Neuron (in vitro differentiated cells): ENCODE data around the gene UVRAG.

ENCODE experiments used
- H2AFZ ChIP-seq: one replicate; pipeline ENCODE4 v1.6.1; 2013; ENCODE audit warnings: low read depth, mild to moderate bottlenecking, inconsistent platforms, low read length, moderate library complexity
- H3K27me3 ChIP-seq: one replicate; pipeline ENCODE4 v1.6.1; 2013; ENCODE audit warnings: low read length; ENCODE audit not compliant: insufficient read depth
- H3K36me3 ChIP-seq: one replicate; pipeline ENCODE4 v1.6.1; 2013; ENCODE audit warnings: low read length; ENCODE audit not compliant: insufficient read depth
- H3K4me1 ChIP-seq: one replicate; pipeline ENCODE4 v1.6.1; 2013; ENCODE audit warnings: low read length; ENCODE audit not compliant: insufficient read depth
- H3K4me3 ChIP-seq: 2 replicates; pipeline ENCODE4 v1.5.1; 2013; ENCODE audit warnings: mild to moderate bottlenecking, low read length, moderate library complexity
- H3K9me3 ChIP-seq: one replicate; pipeline ENCODE4 v1.6.1; 2013; ENCODE audit warnings: low read length

UVRAG gene

DNA sequence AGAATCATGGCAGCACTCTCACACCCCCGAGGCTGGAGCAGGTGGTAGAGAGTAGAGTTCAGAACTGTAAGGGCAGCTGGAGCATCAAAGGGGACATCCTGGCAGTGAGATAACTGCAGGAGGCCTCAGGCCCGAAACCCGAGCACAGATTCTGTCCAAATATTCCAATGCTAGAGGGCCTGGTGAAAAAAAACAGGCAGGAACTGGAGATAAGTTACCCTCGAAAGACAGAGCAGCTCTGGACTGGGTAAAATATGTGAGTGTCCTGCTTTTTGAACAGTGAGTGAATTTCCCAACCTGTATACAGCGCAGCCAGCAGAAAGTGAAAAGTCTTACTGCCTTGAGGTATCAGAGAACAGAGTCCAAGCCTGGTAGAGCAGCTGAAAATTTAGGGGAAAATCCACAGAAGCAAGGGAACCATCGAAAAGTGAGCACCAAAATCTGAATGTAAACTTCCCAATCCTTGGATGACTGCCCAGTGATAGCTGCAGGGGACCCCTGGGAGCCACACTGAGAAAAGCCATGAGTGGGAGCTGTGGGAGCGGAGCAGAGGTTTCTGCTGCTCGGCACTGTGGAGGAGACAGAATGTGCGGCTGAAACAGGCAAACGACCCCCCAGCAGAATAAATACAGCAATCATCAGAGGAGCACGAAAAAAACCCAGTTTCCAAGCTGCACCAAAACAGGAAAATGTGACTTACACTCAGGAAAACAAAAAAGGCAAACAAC, 340.7 kb downstream of the UVRAG start:
- Histone ChIP-seq H3K4me3 (no peak overlapping the region), H3K4me1 (no peaks in the 10 kb centered on the region), H3K36me3 (no peaks in the 10 kb centered on the region), H3K9me3 (no peaks in the 10 kb centered on the region), H3K27me3 (peaks cover 6% of the 10 kb centered on the region), H2AFZ (no peak overlapping the region)

- H3K4me3 ChIP-seq: no peak overlapping the region
- H3K4me1 ChIP-seq: no peaks in the 10 kb centered on the region
- H3K9me3 ChIP-seq: no peaks in the 10 kb centered on the region
- no peaks in the 10 kb centered on the region for H3K36me3 ChIP-seq
- H2AFZ ChIP-seq: no peak overlapping the region
- H3K27me3 ChIP-seq: peaks cover 8% of the 10 kb centered on the region
Observed at GRCh38 chr11:76156971-76157427, 342.0 kb downstream of the UVRAG start.

DNA sequence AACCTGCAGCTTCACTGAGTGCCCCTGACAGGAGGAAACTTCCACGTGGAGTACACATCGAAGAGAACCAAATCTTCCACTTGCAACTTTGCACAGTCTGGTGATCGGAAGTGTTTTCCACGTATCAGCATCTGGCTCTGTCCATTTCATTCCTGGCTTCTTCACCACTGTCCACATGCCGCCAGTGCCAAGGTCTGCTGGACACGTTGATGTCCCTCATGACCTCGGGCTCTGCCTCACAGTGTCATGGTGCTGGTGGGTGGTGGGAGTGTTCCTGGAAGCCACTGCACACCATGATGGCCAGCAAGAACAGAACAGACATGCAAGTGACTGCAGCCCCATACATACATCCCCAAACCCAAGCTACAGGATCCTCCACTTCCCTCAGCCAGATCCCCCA, 342.9 kb downstream of the UVRAG start:
- no peak overlapping the region for H3K4me3 ChIP-seq
- no peaks in the 10 kb centered on the region for H3K36me3 ChIP-seq
- H3K4me1 ChIP-seq: no peaks in the 10 kb centered on the region
- peaks cover 13% of the 10 kb centered on the region for H3K27me3 ChIP-seq
- H2AFZ ChIP-seq: no peak overlapping the region
- H3K9me3 ChIP-seq: no peaks in the 10 kb centered on the region

DNA sequence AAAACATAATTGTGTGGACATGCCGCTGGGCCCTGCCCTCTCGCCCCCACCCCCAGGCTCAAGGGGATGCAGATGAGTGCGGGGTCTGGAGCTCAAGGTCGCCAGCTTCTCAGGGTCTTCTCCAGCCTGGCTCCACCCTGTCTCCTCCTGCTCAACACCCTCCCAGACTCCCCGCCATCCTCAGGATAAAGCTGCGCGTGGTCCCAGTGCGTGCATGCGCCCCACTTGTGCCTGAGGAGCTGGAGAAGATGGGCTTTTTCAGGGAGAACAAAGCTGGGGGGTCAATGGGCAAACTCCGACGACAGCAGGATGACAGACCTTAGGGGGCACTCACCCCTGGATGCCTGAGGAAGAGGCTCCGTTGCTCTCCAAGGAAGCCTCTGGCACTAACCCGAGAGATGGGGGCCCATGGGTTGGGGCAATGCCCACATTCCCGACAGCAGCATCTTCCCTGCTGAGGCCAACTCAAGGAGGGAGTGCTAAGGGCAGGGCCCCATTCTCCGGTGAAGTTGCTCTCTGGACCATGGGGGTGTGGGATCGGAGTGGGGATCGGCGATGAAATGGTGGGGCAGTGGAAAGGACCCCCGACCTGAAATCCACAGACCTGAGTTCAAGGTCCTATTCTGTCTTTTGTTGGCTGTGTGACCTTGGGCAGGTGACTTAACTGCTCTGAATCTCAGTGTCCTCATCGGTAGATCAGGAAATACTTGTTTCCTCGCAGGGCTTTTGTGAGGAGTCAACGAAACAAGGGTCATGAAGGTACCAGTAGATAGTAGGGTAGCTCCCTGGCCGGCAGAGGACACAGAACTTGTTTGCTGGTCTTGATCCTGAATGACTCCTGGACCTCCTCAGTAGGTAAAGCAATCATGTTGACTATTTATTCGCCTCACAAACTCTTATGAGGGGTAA, 343.6 kb downstream of the UVRAG start:
- no peaks in the 10 kb centered on the region for H3K4me1 ChIP-seq
- no peak overlapping the region for H3K4me3 ChIP-seq
- H3K36me3 ChIP-seq: no peaks in the 10 kb centered on the region
- H3K27me3 ChIP-seq: peaks cover 16% of the 10 kb centered on the region
- no peak overlapping the region for H2AFZ ChIP-seq
- no peaks in the 10 kb centered on the region for H3K9me3 ChIP-seq

DNA sequence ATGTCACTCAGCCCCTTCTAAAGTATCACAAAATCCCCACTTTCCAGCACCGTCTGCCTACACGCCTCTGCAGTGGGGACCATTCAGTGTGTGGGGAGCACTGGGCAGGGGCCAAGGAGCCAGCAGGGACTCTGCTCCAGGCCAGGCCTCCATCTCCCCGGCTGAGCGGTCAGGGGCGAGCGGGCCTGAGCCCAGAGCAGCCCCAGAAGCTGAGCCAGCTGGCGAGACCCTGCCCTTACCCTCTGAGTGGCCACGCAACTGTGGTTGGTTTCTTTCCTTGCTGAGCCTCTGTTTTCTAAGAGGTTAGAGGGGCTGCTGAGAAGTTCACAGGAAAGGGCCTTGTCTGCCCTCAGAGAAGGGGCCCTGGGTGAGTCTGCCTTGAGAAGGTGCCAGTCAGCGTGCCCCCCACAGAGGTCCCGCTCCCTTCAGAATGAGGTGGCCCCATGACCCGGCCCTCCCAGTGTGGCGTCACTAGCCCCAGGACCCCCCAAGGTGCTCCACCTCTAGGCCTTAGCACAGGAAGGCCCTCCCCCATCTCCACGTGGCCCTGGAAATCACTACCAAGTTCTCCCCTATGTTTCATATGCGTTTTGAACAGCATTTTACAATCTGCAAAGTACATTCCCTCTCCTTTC, 344.4 kb downstream of the UVRAG start:
- Histone ChIP-seq H2AFZ (no peak overlapping the region), H3K4me3 (no peak overlapping the region), H3K4me1 (no peaks in the 10 kb centered on the region), H3K36me3 (no peaks in the 10 kb centered on the region), H3K9me3 (no peaks in the 10 kb centered on the region), H3K27me3 (peaks cover 18% of the 10 kb centered on the region)

DNA sequence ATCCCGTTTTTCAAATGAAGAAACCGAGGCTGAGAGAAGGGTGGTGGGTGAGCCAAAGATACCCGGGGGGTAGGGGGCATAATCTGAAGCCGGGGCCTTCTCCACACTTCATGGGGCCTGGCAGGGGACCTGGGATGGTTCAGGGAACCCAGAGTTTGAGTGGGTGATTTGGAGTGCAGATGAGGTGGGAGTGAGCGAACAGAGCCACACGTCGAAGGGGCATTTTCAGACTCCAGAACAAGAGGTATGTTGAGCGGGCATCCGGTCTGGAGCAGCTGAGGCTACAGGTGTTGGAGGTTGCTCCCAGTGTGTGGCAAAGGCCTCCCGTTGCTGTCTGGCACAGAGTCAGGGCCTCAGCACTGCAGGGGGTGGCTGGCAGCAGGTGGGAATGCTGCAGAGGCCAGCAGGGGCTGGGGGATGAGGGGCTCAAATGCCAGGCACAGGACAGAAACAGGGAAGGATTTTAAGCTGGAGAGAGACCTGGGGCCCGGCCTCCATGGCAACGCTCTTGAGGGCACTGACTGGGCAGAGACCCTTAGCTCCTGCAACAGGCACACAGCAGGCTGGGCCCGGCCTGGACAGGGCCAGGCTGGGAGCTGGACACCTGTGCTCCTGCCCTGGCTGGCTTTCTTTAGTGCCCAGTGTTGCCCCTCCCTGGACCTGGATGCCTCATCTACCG, 345.1 kb downstream of the UVRAG start:
- no peaks in the 10 kb centered on the region for H3K9me3 ChIP-seq
- peaks cover 19% of the 10 kb centered on the region for H3K27me3 ChIP-seq
- no peak overlapping the region for H3K4me3 ChIP-seq
- H2AFZ ChIP-seq: no peak overlapping the region
- H3K36me3 ChIP-seq: no peaks in the 10 kb centered on the region
- H3K4me1 ChIP-seq: no peaks in the 10 kb centered on the region

DNA sequence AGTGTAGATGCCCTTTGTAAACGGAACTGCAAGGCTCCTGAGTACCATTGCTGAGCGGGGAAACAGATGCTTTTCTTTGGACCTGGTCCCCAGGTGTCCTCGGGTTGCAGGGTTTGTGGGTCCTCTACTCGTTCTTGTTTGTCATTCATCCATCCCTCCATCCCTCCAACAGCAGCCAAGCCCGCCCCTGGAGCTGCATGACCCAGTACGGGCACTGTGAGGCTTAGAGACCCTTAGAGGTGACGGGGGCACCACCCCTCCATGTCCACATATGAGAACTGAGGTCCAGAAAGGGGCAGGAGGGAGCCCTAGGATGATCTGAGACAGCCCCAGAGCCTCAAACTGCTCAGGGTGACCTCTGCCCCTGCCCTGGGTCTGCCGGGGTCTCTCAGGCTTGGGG, 345.8 kb downstream of the UVRAG start:
- Histone ChIP-seq H3K9me3 (no peaks in the 10 kb centered on the region), H3K4me1 (no peaks in the 10 kb centered on the region), H2AFZ (no peak overlapping the region), H3K36me3 (no peaks in the 10 kb centered on the region), H3K27me3 (peaks cover 24% of the 10 kb centered on the region), H3K4me3 (no peak overlapping the region)

GRCh38 chr11:76161261-76161961, 346.4 kb downstream of the UVRAG start:
- Histone ChIP-seq H3K27me3 (peaks cover 27% of the 10 kb centered on the region), H2AFZ (no peak overlapping the region), H3K4me1 (no peaks in the 10 kb centered on the region), H3K9me3 (no peaks in the 10 kb centered on the region), H3K36me3 (no peaks in the 10 kb centered on the region), H3K4me3 (no peak overlapping the region)

DNA sequence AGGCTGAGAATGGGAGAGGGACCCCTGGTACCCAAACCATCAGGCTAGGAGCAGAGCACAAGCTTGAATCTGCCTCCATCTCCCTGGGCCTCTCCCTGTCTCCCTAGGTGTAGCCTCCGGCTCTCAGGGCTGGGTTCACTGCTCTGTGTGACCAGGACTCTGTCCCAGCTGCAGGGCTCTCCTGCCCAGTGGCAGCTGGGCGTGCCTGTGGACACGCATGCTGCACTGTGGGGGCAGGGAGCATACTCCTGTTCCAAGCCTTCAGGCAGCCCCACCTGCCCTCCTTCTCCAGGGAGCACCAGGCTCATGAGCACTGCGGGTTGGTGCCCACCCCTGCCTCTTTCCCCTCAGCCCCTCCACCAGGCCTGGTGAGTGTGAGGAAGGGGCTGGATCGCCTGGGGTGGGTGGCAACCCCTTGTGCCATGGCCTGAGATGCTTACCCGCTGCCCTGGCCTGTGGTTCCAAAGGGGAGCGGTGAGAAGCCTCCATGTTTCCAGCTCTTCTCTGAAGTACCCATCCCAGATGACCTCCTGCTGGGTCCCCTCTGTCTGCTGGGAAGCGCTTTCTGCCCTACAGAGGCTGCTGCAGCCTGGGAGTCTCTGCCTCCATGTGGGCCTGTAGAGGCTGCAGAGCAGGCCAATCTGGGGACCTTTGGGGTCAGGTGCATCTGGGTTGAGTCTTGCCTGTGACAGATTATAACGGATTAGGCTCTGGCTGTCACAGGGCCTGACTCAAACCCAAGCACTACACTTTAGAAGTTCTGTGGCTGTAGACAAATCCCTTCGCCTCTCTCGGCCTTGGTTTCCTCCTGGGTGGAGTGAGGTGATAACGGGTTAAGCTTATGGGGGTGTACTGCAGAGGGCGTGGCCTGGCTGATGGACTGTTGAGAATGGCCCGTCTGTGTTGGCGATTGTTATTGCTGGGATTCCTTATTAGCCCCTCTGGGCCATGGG, 347.6 kb downstream of the UVRAG start:
- H3K36me3 ChIP-seq: no peaks in the 10 kb centered on the region
- no peaks in the 10 kb centered on the region for H3K4me1 ChIP-seq
- H2AFZ ChIP-seq: no peak overlapping the region
- no peaks in the 10 kb centered on the region for H3K9me3 ChIP-seq
- peaks cover 28% of the 10 kb centered on the region for H3K27me3 ChIP-seq
- no peak overlapping the region for H3K4me3 ChIP-seq

DNA sequence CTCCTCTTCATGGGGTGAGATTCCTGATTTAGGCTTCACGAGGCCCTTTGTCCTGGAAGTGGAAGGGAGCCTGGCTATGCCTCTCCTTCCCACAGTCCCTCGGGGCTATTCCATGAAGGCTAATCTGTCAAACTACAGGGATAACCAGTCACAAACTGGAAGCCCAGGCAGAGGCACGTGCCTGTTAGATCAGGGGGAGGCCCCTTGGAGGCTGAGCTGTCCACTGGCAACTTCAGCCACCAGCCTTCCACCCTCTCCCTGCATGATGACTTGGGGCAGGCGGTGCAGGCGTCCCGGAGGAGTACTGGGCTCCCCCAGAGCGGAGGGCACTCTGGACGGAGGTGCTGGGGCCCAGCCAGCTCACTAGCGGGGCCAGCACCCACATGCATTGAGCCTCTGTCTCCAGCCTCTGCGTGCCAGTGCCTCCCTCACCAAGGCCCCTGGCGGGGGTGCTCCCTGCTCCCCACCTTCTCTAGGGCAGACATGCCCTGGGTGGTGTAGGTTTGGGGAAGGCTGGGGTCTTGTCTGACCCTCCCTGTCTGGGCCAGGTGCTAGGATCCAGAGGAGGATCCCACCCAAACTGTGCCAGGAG, 348.4 kb downstream of the UVRAG start:
- Histone ChIP-seq H3K27me3 (peaks cover 28% of the 10 kb centered on the region), H3K9me3 (no peaks in the 10 kb centered on the region), H2AFZ (no peak overlapping the region), H3K36me3 (no peaks in the 10 kb centered on the region), H3K4me3 (no peak overlapping the region), H3K4me1 (no peaks in the 10 kb centered on the region)

GRCh38 chr11:76164081-76164480, 349.1 kb downstream of the UVRAG start:
- H3K36me3 ChIP-seq: no peaks in the 10 kb centered on the region
- no peak overlapping the region for H3K4me3 ChIP-seq
- H2AFZ ChIP-seq: no peak overlapping the region
- H3K27me3 ChIP-seq: peaks cover 28% of the 10 kb centered on the region
- H3K4me1 ChIP-seq: no peaks in the 10 kb centered on the region
- no peaks in the 10 kb centered on the region for H3K9me3 ChIP-seq
